Osteoblast (primary cell): Measurements from ENCODE around the gene SERGEF. TPM values are rescaled to one million over a fixed set of nuclear protein-coding genes. Genes with fewer than 3 reads are reported as not detected.

Source experiments
- DNase-seq: peaks from one replicate; pipeline ENCODE4 v3.0.0; 2011; ENCODE audit warnings: low spot score, mixed read lengths; ENCODE audit not compliant: insufficient read length; ENCODE audit errors: missing footprints
- H2AFZ ChIP-seq: 2 replicates; pipeline ENCODE4 v1.6.0; 2011; ENCODE audit warnings: mild to moderate bottlenecking, low read length
- H3K27ac ChIP-seq: 2 replicates; pipeline ENCODE4 v1.5.1; 2011; ENCODE audit warnings: mild to moderate bottlenecking, low read depth, low read length, moderate library complexity
- H3K27me3 ChIP-seq: 2 replicates; pipeline ENCODE4 v1.6.0; 2012; ENCODE audit warnings: mild to moderate bottlenecking, control low read depth, inconsistent platforms, low read length, moderate library complexity; ENCODE audit not compliant: insufficient read depth
- H3K36me3 ChIP-seq: 2 replicates; pipeline ENCODE4 v1.5.1; 2011; ENCODE audit warnings: mild to moderate bottlenecking, low read length, control low read depth, moderate library complexity; ENCODE audit not compliant: insufficient read depth
- H3K4me1 ChIP-seq: 2 replicates; pipeline ENCODE4 v1.5.1; 2011; ENCODE audit warnings: mild to moderate bottlenecking, low read length, control low read depth, moderate library complexity; ENCODE audit not compliant: insufficient read depth
- H3K4me2 ChIP-seq: 2 replicates; pipeline ENCODE4 v1.6.0; 2011; ENCODE audit warnings: mild to moderate bottlenecking, low read length; ENCODE audit not compliant: insufficient read depth
- H3K4me3 ChIP-seq: fragments of 200-600 bp; sonication (generic); 3 replicates; pipeline ENCODE4 v1.5.1; 2012; ENCODE audit warnings: mild to moderate bottlenecking, low read length, inconsistent platforms; ENCODE audit not compliant: insufficient read depth
- H3K79me2 ChIP-seq: 2 replicates; pipeline ENCODE4 v1.6.0; 2012; ENCODE audit warnings: mild to moderate bottlenecking, low read length, control low read depth, inconsistent platforms; ENCODE audit not compliant: insufficient read depth
- H3K9me3 ChIP-seq: 2 replicates; pipeline ENCODE4 v1.5.1; 2011; ENCODE audit warnings: low read depth, low read length, control low read depth
- H4K20me1 ChIP-seq: 2 replicates; pipeline ENCODE4 v1.6.0; 2012; ENCODE audit warnings: mild to moderate bottlenecking, low read length, control low read depth; ENCODE audit not compliant: insufficient read depth
- total RNA-seq: library from RNA; depleted of rRNA; stranded (reverse); fragments of >200 nt; gene quantifications from 2 replicates; pipeline ENCODE4 v1.2.3, GENCODE V29; 2012
- TF ChIP-seq, protein P1 (sequence below): IDR thresholded peaks from 2 replicates; pipeline ENCODE4 v1.5.1; 2011; ENCODE audit warnings: mild to moderate bottlenecking, low read depth, low read length, moderate library complexity; ENCODE audit errors: extremely low read depth

SERGEF gene
- total RNA-seq, 1 donor, result 29.7 TPM

DNA sequence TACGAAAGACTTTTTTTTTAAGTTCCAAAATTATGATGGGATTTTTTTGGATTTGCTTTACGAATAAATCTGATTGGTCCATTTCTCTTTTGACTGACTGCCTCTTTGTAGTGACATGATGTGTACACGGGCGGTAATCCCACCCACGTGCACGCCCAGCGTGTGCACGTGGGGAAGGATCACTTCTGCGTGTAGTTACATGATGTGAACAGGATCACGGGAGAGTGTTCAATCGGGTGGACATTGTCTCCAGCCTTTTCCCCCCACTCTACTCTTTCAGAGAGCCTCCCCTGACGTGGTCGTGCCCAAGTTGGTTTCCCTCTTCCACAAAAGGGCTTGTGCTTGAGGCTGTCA, 235.1 kb downstream of the SERGEF start:
- Histone ChIP-seq H3K79me2 (no peaks in the 10 kb centered on the region), H3K4me3 (no peak overlapping the region), H3K27me3 (peaks cover 9% of the 10 kb centered on the region), H2AFZ (no peak overlapping the region), H3K36me3 (no peaks in the 10 kb centered on the region), H3K4me1 (no peaks in the 10 kb centered on the region), H3K9me3 (no peaks in the 10 kb centered on the region), H4K20me1 (no peaks in the 10 kb centered on the region), H3K27ac (no peak overlapping the region), H3K4me2 (no peak overlapping the region)
- TF ChIP-seq, protein P1, sequence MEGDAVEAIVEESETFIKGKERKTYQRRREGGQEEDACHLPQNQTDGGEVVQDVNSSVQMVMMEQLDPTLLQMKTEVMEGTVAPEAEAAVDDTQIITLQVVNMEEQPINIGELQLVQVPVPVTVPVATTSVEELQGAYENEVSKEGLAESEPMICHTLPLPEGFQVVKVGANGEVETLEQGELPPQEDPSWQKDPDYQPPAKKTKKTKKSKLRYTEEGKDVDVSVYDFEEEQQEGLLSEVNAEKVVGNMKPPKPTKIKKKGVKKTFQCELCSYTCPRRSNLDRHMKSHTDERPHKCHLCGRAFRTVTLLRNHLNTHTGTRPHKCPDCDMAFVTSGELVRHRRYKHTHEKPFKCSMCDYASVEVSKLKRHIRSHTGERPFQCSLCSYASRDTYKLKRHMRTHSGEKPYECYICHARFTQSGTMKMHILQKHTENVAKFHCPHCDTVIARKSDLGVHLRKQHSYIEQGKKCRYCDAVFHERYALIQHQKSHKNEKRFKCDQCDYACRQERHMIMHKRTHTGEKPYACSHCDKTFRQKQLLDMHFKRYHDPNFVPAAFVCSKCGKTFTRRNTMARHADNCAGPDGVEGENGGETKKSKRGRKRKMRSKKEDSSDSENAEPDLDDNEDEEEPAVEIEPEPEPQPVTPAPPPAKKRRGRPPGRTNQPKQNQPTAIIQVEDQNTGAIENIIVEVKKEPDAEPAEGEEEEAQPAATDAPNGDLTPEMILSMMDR, result no peak
- DNase-seq, result peak; percentile 66

DNA sequence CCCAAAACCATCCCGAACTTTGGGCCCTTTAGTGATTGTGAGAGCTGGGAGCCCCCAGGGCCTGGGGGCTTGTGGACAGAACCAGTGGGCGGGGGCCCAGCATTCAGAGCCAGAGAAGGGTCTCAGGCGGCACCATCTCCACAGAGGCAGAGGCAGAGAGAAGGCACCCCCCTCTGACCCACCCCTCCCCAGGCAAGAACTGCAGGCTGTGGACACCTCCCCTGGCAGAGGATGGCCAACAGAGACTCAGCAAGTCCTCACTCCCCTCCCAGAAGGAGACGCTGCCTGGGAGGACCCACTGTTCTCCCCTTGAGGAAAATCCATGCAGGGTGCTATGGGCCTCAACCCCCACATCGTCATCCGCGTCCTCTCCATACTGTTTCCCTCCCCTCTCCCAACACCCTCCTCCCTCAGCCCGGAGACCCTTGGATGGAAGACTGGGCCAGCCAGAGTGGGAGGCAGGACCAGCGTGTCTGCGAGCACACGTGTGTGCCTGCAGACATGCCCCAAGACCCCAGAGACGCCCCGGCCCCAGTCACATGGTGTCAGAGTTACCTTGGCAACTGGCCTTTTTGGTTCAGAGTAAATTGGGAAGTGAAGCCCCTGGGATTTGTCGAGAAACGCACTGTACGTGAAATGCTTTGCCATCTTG, 235.6 kb downstream of the SERGEF start:
- peaks cover 9% of the 10 kb centered on the region for H3K27me3 ChIP-seq
- no peaks in the 10 kb centered on the region for H3K36me3 ChIP-seq
- H3K27ac ChIP-seq, result no peak overlapping the region
- no peak overlapping the region for H2AFZ ChIP-seq
- no peaks in the 10 kb centered on the region for H3K9me3 ChIP-seq
- no peak overlapping the region for H3K4me3 ChIP-seq
- no peaks in the 10 kb centered on the region for H3K4me1 ChIP-seq
- no peaks in the 10 kb centered on the region for H3K79me2 ChIP-seq
- no peaks in the 10 kb centered on the region for H4K20me1 ChIP-seq
- peak; percentile 47 for DNase-seq
- H3K4me2 ChIP-seq, result no peak overlapping the region
- TF ChIP-seq, protein P1, result no peak

DNA sequence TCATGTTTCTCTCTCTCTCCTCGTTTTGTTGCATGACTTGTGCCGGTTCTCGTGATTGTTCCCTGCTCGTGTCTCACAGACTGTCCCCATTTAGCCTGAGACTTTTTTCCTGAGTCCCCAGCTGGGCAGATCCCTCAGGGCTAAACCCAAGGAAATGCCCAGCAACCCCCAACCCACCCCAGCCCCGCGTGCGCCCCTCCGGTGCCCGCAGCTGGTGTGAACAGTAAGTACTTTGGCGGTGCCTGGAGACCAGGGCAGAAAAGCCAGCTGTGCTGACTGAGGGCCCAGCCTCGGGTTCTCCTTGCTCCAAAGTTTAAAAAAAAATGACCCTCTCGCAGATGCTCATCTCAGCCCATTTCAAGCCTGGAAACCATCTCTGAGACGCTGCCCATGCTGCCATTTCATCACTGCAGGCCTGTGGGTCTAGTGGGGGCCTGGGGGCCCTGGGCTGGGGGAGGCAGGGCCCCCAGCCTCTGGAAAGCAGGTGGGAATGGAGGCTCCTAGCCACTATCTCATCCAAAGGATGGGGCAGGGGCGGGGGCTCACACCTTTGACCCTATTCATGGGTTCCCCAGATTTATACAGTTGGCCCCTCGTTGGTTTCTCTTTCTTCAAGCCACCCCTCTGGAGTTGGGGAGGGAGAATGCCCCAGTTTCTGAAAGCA, 236.5 kb downstream of the SERGEF start:
- Histone ChIP-seq H3K27ac (no peak overlapping the region), H2AFZ (no peak overlapping the region), H3K27me3 (peaks cover 9% of the 10 kb centered on the region), H3K9me3 (no peaks in the 10 kb centered on the region), H3K4me3 (no peak overlapping the region), H3K4me2 (no peak overlapping the region), H3K79me2 (no peaks in the 10 kb centered on the region), H3K36me3 (no peaks in the 10 kb centered on the region), H4K20me1 (no peaks in the 10 kb centered on the region), H3K4me1 (no peaks in the 10 kb centered on the region)
- peak; percentile 47 for DNase-seq
- TF ChIP-seq, protein P1, result no peak

DNA sequence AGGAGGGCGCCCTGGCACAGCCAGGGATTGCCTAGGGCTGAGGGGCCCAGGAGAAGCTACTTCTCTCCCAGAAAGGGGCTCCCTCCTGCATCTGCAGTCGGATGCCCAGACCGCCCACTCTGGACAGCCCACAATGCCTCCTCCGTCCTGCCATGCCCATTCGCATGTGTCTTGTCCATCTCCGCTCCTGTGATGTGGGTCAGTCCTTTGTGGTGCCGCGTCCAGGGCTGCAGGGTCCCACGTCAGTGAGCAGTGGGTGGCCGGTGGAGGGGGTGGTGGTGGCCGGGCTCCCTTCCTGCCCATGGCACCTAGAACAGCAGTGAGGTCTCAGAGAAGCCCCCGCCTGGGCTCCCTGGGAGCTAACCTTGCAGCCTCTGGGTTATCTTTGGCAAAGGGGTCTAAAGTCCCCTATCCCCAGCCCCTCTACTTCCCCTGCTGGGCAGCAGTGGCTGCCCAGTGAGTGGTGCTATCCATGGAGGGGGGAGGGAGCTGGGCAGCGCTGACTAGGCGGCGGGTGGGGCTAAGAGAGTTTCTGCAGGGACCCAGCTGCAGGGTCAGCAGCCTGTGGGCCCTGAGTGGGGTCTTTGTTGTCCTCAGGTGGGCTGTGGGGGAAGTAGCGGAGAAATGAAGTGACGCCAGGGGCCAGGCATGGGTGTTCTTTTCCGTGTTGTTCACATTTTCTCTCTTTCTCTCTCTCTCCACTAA, 237.2 kb downstream of the SERGEF start:
- TF ChIP-seq, protein P1, result no peak
- H4K20me1 ChIP-seq, result no peaks in the 10 kb centered on the region
- no peak overlapping the region for H2AFZ ChIP-seq
- H3K27ac ChIP-seq, result no peak overlapping the region
- H3K79me2 ChIP-seq, result no peaks in the 10 kb centered on the region
- H3K4me2 ChIP-seq, result no peak overlapping the region
- H3K4me1 ChIP-seq, result no peaks in the 10 kb centered on the region
- peaks cover 12% of the 10 kb centered on the region for H3K27me3 ChIP-seq
- DNase-seq, result peak; percentile 64
- no peak overlapping the region for H3K4me3 ChIP-seq
- no peaks in the 10 kb centered on the region for H3K9me3 ChIP-seq
- H3K36me3 ChIP-seq, result no peaks in the 10 kb centered on the region
